Transverse colon (tissue), 4 donors: ENCODE data around the gene PLA2G5. TPM values are rescaled to one million over a fixed set of nuclear protein-coding genes. Genes with fewer than 3 reads are reported as not detected.
"Not testable (repeated sequence)": the region's sequence is repeated elsewhere in the genome, so short reads cannot be mapped to it uniquely, and the experiment has no call there.

Source experiments
- DNase-seq: peaks from one replicate; pipeline ENCODE4 v3.0.0-alpha.2; 2019
- H3K27ac ChIP-seq, 4 donors: fragments of 200-600 bp; sonication (generic); 2 replicates each; pipeline ENCODE4 v1.5.1; 2016 to 2018; ENCODE audit warnings: inconsistent platforms in 4 of 4
- H3K27me3 ChIP-seq: fragments of 200-600 bp; sonication (generic); 2 replicates; pipeline ENCODE4 v1.5.1; 2017; ENCODE audit warnings: inconsistent platforms
- H3K36me3 ChIP-seq, 4 donors: fragments of 200-600 bp; sonication (generic); 2 replicates each; pipeline ENCODE4 v1.5.1; 2017 to 2019; ENCODE audit warnings: inconsistent platforms in 4 of 4
- H3K4me1 ChIP-seq, 4 donors: fragments of 200-600 bp; sonication (generic); 2 replicates each; pipeline ENCODE4 v1.5.1; 2017 to 2020; ENCODE audit warnings: inconsistent platforms in 4 of 4
- H3K4me3 ChIP-seq, 4 donors: fragments of 200-600 bp; sonication (generic); 1 replicate in 1 of 4; 2 replicates in 3 of 4; pipeline versions ENCODE4 v1.5.1 to v1.6.1; 2017 to 2019; ENCODE audit warnings: inconsistent platforms in 4 of 4
- H3K9me3 ChIP-seq, 2 donors: fragments of 200-600 bp; sonication (generic); 2 replicates each; pipeline ENCODE4 v1.5.1; 2017 to 2019; ENCODE audit warnings: inconsistent platforms in 2 of 2
- EP300 ChIP-seq: sonication (generic); formaldehyde crosslinking; IDR thresholded peaks from one replicate; pipeline ENCODE4 v1.6.1; 2017; ENCODE audit warnings: antibody characterized with exemption, low read depth
- POLR2A ChIP-seq: fragments of 450-650 bp; IDR thresholded peaks from one replicate; pipeline ENCODE4 v1.6.1; 2016; ENCODE audit warnings: antibody characterized with exemption, mild to moderate bottlenecking, moderate library complexity
- POLR2AphosphoS5 ChIP-seq, 3 donors: sonication (generic); formaldehyde crosslinking; IDR thresholded peaks; one replicate each; pipeline ENCODE4 v1.6.1; 2016; ENCODE audit warnings: antibody characterized with exemption in 3 of 3
- WGBS, 2 donors: methylation state at CpG; one replicate each; pipeline ENCODE4 v1.1.5; 2018; ENCODE audit warnings: low coverage in 1 of 2; 5-methylcytosine and 5-hydroxymethylcytosine counted together
- in situ Hi-C, 4 donors: fragments of 200-750 bp; cut with MboI; loops; one replicate each; pipeline versions ENCODE4 v1.15.0 to v1.15.1; 2017; ENCODE audit warnings: low sequenced_read_pairs in 3 of 4, low pct_ligation_motif_present in 1 of 4, low pct_unique_long_range_greater_than_20kb in 1 of 4
- intact Hi-C: fragments of 100-400 bp; cut with DNase I; formaldehyde crosslinking; loops from one replicate; pipeline ENCODE4 v1.15.1; 2023; ENCODE audit warnings: low total_unique reads
- total RNA-seq, 4 donors: library from RNA; depleted of rRNA; stranded (reverse); fragments of >200 nt; gene quantifications; one replicate each; pipeline ENCODE4 v1.1.0, GENCODE V29; 2016
- TF ChIP-seq, protein P1 (sequence below), 5 experiments: fragments of 200-600 bp in 3 of 5; fragments of 450-650 bp in 2 of 5; sonication (generic) in 3 of 5; IDR thresholded peaks; 1 replicate in 2 of 5; 2 replicates in 3 of 5; pipeline ENCODE4 v1.5.1; 2016 to 2017; ENCODE audit warnings: antibody characterized with exemption in 5 of 5, inconsistent platforms in 3 of 5, mild to moderate bottlenecking in 2 of 5, moderate library complexity in 1 of 5

PLA2G5 gene
- total RNA-seq, 4 donors from 2014 or later: 0.60 to 3.1 (median 2.9) TPM; not detected in 1

DNA sequence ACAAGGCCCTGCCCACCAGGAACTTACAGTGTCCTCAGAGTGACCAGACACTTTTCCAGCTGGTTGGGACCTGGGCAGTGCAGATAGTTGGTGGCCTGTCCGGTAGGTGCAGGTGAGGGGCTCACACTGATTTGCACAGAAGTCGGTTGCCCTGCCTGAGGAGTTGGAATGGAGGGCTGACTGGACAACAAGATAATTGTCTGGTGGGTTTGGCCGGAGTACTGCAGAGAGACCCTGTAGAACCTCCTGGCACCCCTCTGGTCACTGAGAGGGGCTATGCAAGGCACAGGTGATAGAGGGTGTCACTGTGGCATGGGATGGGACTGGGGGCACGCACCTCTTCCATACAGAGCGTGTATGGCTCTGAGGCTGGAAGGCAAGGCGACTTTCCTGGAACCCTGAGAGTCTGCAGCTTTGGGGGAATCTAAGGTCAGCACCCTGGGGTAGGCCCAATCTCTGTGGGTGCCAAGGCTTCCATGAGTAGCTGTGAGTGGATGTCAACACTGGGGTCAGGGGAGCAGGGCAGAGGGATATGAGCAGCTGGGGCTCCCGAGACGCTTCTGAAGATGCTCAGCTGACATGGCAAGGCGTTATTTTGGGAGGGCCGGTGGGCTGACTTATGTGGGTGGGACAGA, 56.9 kb downstream of the PLA2G5 start:
- in situ Hi-C loops (no loop called here), intact Hi-C loops (no loop called here)
- Histone ChIP-seq H3K4me3 (no peak overlapping the region), H3K9me3 (peaks cover 0 to 4% of the 10 kb centered on the region in 2 donors), H3K36me3 (no peaks in the 10 kb centered on the region), H3K27ac (no peak overlapping the region), H3K27me3 (no peaks in the 10 kb centered on the region), H3K4me1 (peaks cover 0 to 11% (median 1%) of the 10 kb centered on the region in 4 donors)
- no peak for DNase-seq
- TF ChIP-seq, protein P1, sequence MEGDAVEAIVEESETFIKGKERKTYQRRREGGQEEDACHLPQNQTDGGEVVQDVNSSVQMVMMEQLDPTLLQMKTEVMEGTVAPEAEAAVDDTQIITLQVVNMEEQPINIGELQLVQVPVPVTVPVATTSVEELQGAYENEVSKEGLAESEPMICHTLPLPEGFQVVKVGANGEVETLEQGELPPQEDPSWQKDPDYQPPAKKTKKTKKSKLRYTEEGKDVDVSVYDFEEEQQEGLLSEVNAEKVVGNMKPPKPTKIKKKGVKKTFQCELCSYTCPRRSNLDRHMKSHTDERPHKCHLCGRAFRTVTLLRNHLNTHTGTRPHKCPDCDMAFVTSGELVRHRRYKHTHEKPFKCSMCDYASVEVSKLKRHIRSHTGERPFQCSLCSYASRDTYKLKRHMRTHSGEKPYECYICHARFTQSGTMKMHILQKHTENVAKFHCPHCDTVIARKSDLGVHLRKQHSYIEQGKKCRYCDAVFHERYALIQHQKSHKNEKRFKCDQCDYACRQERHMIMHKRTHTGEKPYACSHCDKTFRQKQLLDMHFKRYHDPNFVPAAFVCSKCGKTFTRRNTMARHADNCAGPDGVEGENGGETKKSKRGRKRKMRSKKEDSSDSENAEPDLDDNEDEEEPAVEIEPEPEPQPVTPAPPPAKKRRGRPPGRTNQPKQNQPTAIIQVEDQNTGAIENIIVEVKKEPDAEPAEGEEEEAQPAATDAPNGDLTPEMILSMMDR (IDR thresholded peaks at IDR 0.05): no peak
- TF ChIP-seq EP300 (no peak), POLR2AphosphoS5 (IDR thresholded peaks at IDR 0.05) (no peak), POLR2A (no peak)
- WGBS, 2 donors: 93% methylated on average over 10 of the region's 10 CpGs; no CpG with 5 or more reads in 1 of the 2 donors

DNA sequence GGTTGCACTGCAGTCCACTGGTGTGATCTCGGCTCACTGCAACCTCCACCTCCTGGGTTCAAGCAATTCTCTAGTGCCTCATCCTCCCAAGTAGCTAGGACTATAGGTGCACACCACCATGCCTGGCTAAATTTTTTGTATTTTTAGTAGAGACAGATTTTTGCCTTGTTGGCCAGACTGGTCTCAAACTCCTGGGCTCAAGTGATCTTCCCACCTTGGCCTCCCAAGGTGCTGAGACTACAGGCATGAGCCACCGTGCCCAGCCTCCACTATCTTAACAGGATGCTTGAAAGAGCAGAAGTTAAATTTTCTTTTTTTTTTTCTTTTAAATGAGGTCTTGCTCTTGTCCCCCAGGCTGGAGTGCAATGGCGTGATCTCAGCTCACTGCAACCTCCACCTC, 60.5 kb downstream of the PLA2G5 start:
- H3K27ac ChIP-seq, H3K4me1 ChIP-seq, intact Hi-C loops, in situ Hi-C loops, H3K36me3 ChIP-seq, H3K9me3 ChIP-seq, H3K4me3 ChIP-seq, H3K27me3 ChIP-seq, DNase-seq: not testable (repeated sequence)
- 93% methylated on average over 2 to 3 of the region's 3 CpGs for WGBS, 2 donors

DNA sequence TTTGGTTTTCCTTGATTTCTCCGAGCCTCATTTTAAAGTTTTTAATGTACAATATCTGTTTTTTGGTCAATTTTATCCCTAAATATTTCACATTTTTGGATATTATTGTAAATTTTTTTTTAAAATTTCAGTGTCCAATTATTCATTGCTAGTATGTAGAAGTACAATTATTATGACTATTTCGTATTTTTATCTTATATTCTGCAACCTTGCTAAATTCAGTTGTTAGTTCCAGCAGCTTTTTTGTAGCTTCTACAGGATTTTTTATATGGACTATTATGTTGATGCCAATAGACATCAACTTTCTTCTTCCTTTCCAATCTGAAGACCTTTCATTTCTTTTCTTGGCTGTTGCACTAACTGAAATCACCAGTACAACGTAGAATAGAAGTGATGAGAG, 65.0 kb downstream of the PLA2G5 start:
- no peaks in the 10 kb centered on the region for H3K4me1 ChIP-seq
- no peaks in the 10 kb centered on the region for H3K27me3 ChIP-seq
- in situ Hi-C loops: no loop called here
- no peaks in the 10 kb centered on the region for H3K9me3 ChIP-seq
- H3K36me3 ChIP-seq: no peaks in the 10 kb centered on the region
- intact Hi-C loops: loop anchor here (5.0 kb wide), 1 partner anchor 848 kb away; the partner anchor contains the start of gene AKR7A3
- no peak overlapping the region for H3K4me3 ChIP-seq
- no peak for DNase-seq
- H3K27ac ChIP-seq: no peak overlapping the region
- TF ChIP-seq POLR2A (no peak), POLR2AphosphoS5 (IDR thresholded peaks at IDR 0.05) (no peak), EP300 (no peak)
- TF ChIP-seq, protein P1 (IDR thresholded peaks at IDR 0.05): no peak
- WGBS, 2 donors: 74 to 89% methylated on average over 3 of the region's 3 CpGs

DNA sequence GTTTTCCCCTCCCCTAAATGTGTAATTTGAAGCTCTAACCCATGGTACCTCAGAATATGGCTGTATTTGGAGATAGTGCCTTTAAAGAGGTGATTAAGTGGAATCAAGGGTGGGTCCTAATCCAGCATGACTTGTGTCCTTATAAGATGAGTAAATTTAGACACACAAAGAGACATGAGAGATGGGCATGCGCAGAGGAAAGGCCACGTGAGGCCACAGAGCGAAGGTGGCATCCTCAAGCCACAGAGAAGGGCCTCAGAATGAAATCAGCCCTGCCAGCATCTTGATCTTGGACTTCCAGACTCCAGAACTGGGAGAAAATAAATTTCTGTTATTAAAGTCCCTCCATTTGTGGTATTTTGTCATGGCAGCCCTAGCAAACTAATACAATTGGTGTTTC, 66.3 kb downstream of the PLA2G5 start:
- H3K9me3 ChIP-seq: no peaks in the 10 kb centered on the region
- no peak for TF ChIP-seq POLR2A
- TF ChIP-seq EP300: no peak
- TF ChIP-seq, protein P1 (IDR thresholded peaks at IDR 0.05): no peak
- no peak for TF ChIP-seq POLR2AphosphoS5 (IDR thresholded peaks at IDR 0.05)
- in situ Hi-C loops (no loop called here), intact Hi-C loops (loop anchor here (5.0 kb wide), 1 partner anchor 849 kb away; the partner anchor contains the start of gene AKR7A3)
- no peak overlapping the region for H3K27ac ChIP-seq
- no peaks in the 10 kb centered on the region for H3K36me3 ChIP-seq
- no peaks in the 10 kb centered on the region for H3K27me3 ChIP-seq
- no peak for DNase-seq
- 94 to 95% methylated on average over 3 of the region's 3 CpGs for WGBS, 2 donors
- no peaks in the 10 kb centered on the region for H3K4me1 ChIP-seq
- no peak overlapping the region for H3K4me3 ChIP-seq

DNA sequence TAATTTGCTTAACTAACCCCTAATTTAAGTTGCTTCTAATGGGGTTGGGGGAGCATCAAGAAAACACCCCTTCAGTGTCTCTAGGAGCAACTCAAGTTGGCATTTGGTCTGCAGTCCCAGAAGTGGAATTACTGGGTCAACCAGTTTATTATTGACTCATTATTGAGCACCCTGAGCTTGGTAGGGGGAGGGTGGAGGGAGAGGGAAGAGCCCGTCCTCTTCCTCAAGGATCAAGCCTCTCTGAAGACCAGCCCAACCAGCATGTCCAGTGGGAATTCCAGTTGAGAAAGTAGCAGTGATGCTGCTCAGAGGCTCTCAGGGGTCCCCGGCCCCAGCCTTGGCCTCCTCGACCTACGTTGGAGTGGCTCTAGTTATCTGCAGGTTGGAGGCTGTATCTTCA, 67.1 kb downstream of the PLA2G5 start:
- Histone ChIP-seq H3K4me3 (no peak overlapping the region), H3K36me3 (no peaks in the 10 kb centered on the region), H3K9me3 (no peaks in the 10 kb centered on the region), H3K4me1 (no peaks in the 10 kb centered on the region), H3K27me3 (no peaks in the 10 kb centered on the region), H3K27ac (no peak overlapping the region)
- WGBS, 2 donors: 98% methylated on average over 4 of the region's 4 CpGs; no CpG with 5 or more reads in 1 of the 2 donors
- DNase-seq: no peak
- intact Hi-C loops (loop anchor here (5.0 kb wide), 1 partner anchor 850 kb away; the partner anchor contains the start of gene AKR7A3), in situ Hi-C loops (no loop called here)
- no peak for TF ChIP-seq EP300
